SHP77 (cell line): ENCODE data around the gene MAP7D1.

Source experiments
- DNase-seq, 2 experiments: peaks; one replicate each; lab custom pipeline; 2025; lab: John Stamatoyannopoulos, UW

MAP7D1 gene

GRCh38 chr1:36126797-36127500 lies 29.0 kb upstream of the MAP7D1 start:
- DNase-seq: no peak

DNA sequence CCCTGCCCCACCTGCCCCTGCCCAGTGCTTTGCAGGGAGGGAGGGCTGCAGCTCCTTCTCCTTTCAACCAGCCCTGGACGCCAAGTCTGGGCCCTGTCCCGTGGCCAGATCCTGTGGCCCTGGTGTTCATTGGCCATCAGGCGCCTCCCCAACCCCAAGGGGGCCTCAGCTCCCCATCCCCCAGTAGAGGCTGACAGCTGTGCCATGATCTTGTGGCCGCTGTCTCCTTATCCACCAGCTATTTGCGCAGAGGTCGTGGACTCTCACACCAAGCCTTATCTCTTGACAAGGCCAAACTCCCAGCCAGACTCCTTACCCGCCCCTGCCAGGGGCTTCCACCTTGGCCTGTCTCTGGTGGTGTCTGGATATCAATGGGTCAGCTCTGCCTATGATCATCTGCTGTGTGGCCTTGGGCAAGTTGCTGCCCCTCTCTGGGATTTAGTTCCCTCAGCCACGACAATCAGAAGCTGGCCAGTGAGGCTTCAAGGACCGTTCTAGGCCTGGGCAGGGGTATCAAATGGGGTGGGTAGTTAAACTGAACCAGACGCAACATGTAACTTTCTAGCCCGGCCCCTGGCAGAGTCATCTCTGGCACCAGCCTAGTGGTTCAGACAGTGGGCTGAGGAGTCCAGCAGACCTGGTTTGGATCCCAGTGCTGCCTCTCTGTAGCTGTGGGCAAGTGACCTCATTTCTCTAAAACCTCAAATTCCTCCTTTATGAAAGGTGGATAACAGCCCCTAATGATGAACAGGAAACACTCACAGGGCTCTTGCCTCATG lies 27.6 kb upstream of the MAP7D1 start:
- no peak for DNase-seq

DNA sequence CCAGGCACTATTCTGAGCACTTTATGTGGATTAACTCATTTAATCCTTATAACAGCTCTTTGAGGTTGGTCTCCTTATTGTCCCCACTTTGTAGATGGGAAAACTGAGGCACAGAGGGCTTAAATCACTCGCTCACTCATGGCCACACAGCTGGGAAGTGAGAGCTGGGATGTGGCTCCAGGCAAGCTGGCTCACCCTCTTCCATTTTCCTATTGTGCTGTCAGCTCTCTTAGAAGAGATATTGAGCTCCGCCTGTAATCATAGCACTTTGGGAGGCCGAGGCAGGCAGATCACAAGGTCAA lies 27.1 kb upstream of the MAP7D1 start:
- DNase-seq: no peak

DNA sequence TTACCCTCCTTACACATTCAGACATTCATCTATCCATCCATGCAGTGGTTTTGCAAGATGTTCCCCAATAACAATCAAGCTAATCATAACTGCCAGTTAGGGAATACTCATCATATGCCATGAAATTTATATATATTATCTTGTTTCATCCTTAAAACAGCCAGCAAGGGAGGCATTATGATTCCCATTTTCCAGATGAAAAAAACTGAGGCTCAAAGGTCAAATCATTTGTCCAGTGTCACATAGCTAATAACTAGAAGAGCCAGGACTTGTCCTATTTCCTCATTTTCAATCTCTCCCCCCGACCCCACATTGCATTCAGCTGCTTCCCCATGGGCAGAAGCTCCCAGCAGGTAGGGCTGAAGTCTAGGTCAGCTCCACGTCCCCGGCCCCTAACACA lies 23.9 kb upstream of the MAP7D1 start:
- no peak for DNase-seq

DNA sequence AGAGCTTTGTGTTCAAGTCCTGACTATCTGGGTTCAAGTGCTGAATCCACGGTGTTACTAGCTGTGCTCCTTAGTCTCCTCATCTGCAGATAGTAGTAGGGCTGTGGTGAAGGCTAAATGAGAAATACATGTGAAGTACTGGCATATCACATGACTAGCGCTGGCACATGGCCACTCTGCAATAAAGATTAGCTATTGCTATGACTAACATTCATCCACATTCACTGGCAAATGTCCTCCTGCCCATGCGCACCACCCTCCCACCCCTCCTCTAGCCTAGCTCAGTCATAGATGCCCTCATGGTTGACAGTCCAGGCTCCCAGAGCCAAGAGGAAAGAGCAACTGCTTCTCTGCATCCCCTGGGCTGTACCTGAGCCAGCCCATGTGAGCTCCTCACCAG lies 22.5 kb upstream of the MAP7D1 start:
- peak; percentile 33 to 58 for DNase-seq

DNA sequence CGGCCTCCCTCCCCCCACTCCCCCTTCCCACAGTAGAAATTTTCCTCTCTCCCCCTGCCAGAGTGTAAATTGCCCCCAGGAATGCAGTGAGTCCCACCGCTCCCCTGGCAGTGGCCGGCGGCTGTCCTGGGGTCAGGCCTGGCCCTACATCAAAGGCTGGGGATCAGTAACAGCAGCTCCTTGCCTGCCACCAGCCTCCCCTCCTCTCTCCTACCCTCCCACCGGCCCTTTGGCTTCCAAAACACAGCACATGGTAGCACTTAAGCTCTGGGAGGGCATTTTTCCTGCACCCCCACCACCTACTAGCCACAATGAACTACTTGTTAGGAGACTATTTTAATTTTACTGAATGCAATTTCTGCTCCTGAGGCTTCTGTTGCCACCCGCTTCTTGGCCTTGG lies 21.9 kb upstream of the MAP7D1 start:
- no peak for DNase-seq

DNA sequence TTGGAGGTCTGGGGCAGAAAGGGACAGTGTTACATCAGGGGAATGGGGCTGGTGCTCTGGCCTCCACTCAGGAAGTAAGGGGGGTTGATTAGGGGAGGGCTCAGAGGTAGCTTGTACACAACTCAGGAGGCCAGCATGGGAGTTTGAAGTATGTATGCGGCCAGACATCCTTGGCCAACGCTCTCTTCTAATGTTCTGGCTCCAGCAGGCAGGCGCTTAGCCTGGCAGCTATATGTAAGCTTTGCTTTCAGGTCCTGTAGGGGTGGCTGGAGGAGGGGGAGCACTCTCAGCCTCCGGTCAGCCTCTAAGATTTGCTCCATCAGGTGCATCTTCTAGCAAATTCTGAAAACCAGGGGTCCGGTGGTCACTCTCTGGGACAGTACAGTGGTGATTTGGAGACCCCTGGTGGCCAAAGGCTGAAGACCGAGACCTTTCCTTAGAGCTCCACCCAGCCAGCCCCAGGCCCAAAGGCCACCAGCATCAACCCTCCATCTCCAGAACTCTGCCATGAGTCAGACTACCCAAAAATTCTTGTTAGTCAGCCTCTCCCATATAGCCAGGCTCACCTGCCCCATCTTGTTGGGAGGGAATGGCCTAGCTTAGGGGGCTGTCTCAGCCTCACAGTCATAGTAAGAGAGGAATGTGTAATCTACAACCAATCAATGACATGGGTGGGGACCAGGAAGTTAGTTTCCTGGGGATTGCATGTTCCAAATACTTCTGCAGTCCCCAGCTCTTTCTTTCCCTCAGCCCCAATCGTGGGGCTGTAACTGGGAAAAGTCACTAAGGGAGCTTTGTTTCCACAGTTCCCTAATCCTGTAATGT lies 21.2 kb upstream of the MAP7D1 start:
- peak; percentile 15 to 33 for DNase-seq

GRCh38 chr1:36135330-36135667 lies 20.7 kb upstream of the MAP7D1 start:
- DNase-seq: no peak

DNA sequence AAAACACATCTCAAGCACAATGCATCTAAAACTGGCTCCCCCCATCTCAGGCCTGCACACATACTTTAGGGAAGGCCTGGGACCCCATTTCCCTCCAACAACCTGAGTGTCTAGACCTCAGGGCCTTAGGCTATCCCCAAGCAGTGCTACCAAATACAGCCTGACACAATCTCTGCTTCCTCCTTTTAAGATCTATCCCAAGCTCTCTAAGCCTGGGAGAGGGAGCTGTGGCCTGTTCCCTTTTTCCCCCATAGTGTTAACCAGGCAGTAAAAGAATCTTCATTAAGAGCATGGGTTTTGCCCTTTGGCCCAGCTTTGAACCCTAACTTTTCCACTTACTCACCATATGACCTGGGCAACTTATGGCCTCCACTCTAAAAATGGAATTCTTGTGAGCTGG lies 20.2 kb upstream of the MAP7D1 start:
- no peak for DNase-seq

DNA sequence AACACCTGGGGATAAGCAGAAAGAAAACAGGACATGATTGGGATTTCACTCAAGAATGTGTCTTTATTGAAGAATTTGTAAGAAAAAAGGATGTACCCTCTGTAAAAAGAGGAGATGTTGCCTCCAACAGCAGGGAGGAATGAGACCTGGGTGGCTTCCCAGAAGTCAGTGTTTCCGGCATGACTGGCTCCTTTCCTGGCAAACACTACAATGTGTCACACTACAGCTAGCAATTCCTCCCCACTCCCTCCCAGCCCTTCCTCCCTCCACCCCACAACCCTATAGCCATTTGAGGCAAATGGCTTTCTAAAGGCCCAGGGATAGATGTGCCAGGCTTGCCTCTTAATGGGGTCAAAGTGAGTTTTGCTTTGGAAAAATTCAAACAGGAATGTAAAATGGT lies 19.4 kb upstream of the MAP7D1 start:
- no peak for DNase-seq

GRCh38 chr1:36137226-36137625 lies 18.7 kb upstream of the MAP7D1 start:
- no peak for DNase-seq

GRCh38 chr1:36137776-36138175 lies 18.2 kb upstream of the MAP7D1 start:
- no peak for DNase-seq

- DNase-seq: no peak
Observed at GRCh38 chr1:36139521-36139920, 16.4 kb upstream of the MAP7D1 start.

DNA sequence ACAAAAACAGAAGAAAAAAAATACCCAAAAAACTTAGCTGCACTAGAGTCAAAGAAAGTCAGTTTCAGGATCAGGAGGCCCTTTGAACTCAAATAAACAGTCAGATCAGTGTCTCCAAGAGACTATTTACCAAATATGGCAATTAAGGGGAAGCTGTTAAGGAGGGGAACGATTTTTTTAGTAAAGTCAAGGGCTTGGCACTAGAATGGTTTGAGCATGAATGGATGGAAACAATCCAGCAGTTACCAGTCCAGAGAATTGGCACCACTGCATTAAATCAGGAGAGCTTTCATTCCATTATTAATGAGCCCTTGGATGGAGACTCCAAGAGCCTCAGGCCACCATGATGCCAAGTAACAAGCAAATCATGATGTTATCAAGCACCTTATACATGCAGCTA lies 13.8 kb upstream of the MAP7D1 start:
- no peak for DNase-seq

DNA sequence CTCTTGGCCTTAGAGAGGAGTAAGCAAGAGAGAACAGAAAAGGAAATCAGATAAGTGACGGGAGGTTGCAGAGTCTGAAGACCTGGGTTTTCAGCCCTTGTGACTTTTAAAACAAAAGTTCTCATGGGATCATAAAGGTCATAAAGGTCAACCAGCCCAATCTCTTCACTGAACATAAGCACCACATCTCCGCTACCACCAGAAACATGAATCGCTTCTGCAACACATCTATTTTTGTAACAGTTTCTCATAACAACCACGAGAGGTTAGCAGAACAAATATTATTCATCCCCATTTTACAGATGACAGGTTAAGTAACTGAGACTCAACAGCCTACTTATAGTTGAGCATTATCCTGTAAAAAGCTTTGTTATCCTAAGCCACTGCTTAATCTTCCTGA lies 12.5 kb upstream of the MAP7D1 start:
- no peak for DNase-seq

DNA sequence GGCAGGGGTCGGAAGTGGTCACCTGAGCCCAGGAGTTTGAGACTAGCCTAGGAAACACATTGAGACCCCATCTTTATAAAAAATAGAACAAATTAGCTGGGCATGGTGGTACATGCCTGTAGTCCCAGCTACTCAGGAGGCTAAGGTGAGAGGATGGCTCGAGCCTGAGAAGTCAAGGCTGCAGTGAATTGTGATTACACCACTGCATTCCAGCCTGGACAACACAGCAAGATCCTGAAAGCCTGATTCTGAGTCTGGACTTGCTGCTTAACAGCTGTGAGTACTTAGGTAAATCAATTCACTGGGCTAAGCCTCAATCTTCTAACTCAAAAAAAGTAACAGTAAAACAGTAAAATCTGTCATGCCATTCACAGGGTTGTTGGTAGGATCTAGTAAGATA lies 11.5 kb upstream of the MAP7D1 start:
- no peak for DNase-seq

- DNase-seq: no peak
Observed at GRCh38 chr1:36148821-36149236, 7.1 kb upstream of the MAP7D1 start.

GRCh38 chr1:36149237-36149972 lies 6.6 kb upstream of the MAP7D1 start, which contains the start of gene TRAPPC3:
Gene TRAPPC3, minus strand, starts transcription at chr1:36149486. Its CDS starts 108 bp downstream, at chr1:36149378.
- DNase-seq: peak; percentile 99

DNA sequence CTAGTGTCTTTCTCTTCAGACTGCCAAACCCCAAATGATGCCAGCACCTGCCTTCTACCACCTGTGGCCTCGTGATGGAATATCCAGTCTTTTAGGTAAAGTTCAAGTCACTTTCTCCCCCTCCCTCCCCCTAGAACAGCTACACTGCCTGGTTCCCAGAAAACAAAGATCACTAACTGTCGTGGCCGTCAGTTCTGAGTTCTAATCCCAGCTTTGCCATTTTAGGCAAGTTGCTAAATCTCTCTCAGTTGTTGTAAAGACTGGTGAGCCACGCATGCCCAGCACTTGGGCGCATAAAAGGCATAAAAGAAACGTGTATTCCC lies 6.0 kb upstream of the MAP7D1 start:
- DNase-seq: no peak

DNA sequence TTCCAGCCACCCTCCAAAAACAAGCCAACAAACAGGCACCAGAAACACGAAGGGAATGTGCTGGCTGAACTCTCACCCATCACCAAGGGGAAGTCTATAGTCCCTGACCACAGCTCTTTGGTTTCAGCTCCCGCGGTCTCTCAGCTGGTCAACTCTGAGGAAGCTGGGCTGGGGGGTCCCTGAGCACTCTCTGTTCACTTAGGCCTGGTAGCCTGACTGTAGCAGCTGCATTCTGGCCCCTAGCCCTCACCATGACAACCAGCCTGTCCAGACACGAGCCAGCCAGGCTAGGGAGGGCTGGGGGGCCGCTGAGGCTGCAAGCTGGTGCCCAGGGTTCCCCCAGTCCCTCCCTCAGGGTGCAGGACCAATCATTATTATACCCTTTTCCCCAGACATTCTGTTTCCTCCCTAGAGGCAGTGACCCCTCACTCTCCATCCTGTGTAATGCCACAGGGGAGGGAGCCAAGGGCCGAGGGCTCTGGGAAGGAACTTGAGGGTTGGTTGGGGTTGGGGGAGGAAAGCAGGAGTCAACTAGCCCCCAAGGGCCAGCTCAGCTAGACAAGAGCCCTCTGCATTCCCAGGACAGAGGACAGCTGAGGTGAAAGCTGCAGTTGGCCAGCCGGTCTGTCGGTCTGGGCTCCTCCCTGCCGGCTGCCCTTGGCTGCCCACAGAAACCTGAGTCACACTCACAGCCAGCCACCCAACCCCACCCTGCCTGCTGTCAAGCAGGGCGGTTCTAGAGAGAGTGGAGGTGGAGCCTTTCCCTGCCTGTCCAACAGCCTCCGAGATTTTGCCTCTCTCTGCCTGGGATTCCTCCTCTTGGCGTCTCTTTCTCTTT lies 5.4 kb upstream of the MAP7D1 start:
- DNase-seq: peak; percentile 90 to 91

DNA sequence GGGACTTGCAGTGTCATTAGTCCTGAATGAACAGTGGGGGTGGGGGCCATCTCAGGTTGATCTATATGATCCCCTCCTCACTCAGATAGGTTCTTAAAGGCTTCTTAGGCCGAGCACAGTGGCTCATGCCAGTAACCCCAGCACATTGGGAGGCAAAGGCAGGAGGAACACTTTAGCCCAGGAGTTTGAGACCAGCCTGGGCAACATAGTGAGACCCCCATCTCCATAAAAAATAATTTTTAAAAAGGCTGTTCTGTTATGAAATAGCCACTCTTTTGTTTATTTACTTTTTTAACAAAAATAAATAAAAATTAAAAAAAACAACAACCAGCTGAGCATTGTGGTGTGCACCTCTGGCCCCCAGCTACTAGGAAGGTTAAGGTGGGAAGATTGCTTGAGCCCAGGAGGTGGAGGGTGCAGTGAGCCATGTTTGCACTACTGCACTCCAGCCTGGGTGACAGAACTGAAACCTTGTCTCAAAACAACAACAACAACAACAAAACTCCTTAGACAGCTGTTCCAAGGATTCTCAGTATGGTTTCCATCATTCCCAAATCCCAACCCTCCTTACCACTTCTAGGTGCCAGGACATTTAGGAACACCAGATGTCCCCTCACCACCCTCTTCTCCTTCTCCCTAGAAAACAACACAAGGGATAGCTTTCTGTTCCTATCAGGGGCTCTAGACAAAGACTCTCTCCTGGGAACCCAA lies 4.7 kb upstream of the MAP7D1 start:
- DNase-seq: no peak
